ENCODE results near the gene KANTR. TPM values are rescaled to one million over a fixed set of nuclear protein-coding genes. Genes with fewer than 3 reads are reported as not detected.

Gene KANTR
- total RNA-seq, 1 donor from 2014 or later = 31.5 TPM

DNA sequence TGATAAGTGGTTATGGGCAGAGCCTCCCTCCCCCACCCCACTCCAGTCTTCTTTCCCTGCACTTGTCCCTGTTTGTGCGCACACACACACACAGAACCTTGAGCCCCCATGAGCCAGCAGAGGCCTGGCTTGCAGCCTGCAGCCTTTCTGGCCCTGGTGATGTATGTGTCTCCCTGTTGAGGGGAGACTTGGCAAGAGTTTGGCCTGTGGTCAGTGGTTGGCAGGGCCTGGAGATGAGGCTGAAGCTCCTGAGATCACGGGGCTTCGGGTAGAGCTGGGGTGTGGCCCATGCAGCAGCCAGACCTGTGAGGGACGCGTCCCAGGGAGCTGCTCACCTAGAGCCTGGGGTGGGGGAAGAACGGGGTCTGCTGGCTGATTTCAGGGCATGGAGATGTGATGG is 43.1 kb upstream of the KANTR start:
- Mint-ChIP-seq H3K27ac (no peak overlapping the region), H3K9me3 (peaks cover 1% of the 10 kb centered on the region), H3K4me3 (no peak overlapping the region), H3K36me3 (no peaks in the 10 kb centered on the region), H3K4me1 (peaks cover 10% of the 10 kb centered on the region), H3K27me3 (ENCODE audit: low read depth) (no peaks in the 10 kb centered on the region)
- DNase-seq (ENCODE audit: low spot score in 2 of 2, unreplicated experiment in 2 of 2) = no peak
- TF ChIP-seq, protein P1, sequence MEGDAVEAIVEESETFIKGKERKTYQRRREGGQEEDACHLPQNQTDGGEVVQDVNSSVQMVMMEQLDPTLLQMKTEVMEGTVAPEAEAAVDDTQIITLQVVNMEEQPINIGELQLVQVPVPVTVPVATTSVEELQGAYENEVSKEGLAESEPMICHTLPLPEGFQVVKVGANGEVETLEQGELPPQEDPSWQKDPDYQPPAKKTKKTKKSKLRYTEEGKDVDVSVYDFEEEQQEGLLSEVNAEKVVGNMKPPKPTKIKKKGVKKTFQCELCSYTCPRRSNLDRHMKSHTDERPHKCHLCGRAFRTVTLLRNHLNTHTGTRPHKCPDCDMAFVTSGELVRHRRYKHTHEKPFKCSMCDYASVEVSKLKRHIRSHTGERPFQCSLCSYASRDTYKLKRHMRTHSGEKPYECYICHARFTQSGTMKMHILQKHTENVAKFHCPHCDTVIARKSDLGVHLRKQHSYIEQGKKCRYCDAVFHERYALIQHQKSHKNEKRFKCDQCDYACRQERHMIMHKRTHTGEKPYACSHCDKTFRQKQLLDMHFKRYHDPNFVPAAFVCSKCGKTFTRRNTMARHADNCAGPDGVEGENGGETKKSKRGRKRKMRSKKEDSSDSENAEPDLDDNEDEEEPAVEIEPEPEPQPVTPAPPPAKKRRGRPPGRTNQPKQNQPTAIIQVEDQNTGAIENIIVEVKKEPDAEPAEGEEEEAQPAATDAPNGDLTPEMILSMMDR (IDR thresholded peaks at IDR 0.05; ENCODE audit: unreplicated experiment) = no peak

DNA sequence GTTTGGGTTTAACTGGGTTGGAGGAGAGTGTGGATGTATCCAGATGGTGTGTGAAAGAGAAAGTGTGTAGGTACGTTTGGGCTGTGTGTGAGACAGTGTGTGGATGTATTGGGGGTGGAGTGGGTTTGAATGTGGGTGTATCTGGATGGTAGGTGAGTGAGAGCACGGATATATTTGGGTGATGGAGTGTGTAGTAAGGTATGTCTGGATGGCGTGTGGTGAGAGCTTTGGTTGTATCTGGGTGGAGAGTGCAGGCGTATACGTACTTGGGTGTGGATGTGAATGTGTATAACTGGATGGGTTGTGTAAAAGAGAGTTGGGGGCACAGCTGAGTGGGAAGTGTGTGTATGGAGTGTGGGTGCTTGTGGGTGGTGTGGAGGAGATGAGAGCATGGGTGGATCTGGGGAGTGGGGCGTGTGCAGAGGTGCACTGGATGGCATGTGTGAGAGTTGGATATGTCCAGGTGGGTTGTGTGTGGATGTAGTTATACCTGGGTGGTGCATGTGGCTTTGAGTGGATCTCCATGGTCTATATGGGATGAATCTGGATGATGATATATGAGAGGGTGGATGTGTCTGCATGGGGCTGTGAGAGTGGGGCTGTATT is 38.6 kb upstream of the KANTR start:
- Mint-ChIP-seq H3K27me3 (ENCODE audit: low read depth) (no peaks in the 10 kb centered on the region), H3K4me3 (no peak overlapping the region), H3K9me3 (peaks cover 9% of the 10 kb centered on the region), H3K27ac (no peak overlapping the region), H3K36me3 (no peaks in the 10 kb centered on the region), H3K4me1 (peaks cover 2% of the 10 kb centered on the region)
- TF ChIP-seq, protein P1 (IDR thresholded peaks at IDR 0.05; ENCODE audit: unreplicated experiment) = no peak
- DNase-seq (ENCODE audit: low spot score in 2 of 2, unreplicated experiment in 2 of 2) = no peak

DNA sequence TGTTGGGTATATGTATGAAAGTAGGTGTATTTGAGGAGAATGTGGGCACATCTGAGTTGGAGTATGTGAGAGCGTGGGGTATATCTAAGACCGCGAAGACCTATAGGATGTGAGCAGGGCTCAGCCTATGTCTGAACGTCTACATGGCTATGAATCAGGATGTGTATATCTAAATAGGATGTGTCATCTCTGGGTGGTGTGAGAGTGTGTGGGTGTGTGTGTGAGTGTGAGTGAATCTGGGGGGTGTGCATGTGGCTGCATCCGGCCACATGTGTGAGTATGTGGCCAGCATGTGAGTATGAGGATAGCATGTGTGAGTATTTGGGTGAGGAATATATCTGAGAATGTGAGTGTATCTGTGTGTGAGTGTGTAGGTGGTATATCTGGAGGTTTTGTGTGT is 37.6 kb upstream of the KANTR start:
- H3K4me3 Mint-ChIP-seq = no peak overlapping the region
- H3K9me3 Mint-ChIP-seq = peaks cover 10% of the 10 kb centered on the region
- no peaks in the 10 kb centered on the region for H3K4me1 Mint-ChIP-seq
- H3K36me3 Mint-ChIP-seq = no peaks in the 10 kb centered on the region
- no peaks in the 10 kb centered on the region for H3K27me3 Mint-ChIP-seq (ENCODE audit: low read depth)
- TF ChIP-seq, protein P1 (IDR thresholded peaks at IDR 0.05; ENCODE audit: unreplicated experiment) = no peak
- no peak for DNase-seq (ENCODE audit: low spot score in 2 of 2, unreplicated experiment in 2 of 2)
- no peak overlapping the region for H3K27ac Mint-ChIP-seq

DNA sequence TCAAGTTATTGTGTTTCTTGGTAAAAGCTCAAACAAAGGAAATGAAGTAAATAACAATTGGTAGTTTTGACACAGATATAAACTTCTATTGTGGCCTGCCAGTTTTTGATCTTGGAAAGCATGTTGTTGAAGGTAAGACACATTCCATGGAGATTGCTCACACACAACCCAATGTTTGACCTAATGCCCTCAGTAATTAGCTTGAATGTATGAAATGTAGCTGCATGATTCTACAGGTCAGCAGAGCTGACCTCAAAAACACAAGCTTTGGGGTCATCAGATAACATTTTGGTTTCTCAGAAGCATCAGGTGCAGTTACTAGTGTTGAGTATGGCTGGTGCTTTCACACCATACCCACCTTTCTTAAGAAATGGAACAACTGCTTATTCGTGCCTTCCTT is 28.8 kb upstream of the KANTR start:
- no peak overlapping the region for H3K4me3 Mint-ChIP-seq
- TF ChIP-seq, protein P1 (IDR thresholded peaks at IDR 0.05; ENCODE audit: unreplicated experiment) = no peak
- no peaks in the 10 kb centered on the region for H3K27me3 Mint-ChIP-seq (ENCODE audit: low read depth)
- peaks cover 13% of the 10 kb centered on the region for H3K9me3 Mint-ChIP-seq
- no peak overlapping the region for H3K27ac Mint-ChIP-seq
- H3K4me1 Mint-ChIP-seq = no peaks in the 10 kb centered on the region
- no peaks in the 10 kb centered on the region for H3K36me3 Mint-ChIP-seq
- DNase-seq (ENCODE audit: low spot score in 2 of 2, unreplicated experiment in 2 of 2) = no peak

DNA sequence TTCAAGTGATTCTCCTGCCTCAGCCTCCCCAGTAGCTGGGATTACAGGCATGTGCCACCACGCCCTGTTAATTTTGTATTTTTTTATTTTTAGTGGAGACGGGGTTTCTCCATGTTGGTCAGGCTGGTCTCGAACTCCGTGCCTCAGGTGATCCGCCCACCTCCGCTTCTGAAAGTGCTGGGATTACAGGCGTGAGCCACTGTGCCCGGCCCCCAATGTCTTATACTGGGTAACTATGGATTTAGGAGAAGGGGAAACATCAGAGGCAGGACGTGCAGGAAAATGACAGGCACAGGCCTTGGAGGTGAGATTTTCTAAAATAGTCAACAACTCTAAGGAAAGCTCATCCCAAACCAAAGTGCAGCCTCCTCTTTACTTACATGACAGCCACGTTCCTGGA is 22.9 kb upstream of the KANTR start:
- Mint-ChIP-seq H3K27me3 (ENCODE audit: low read depth) (no peaks in the 10 kb centered on the region), H3K27ac (no peak overlapping the region), H3K9me3 (peaks cover 7% of the 10 kb centered on the region), H3K36me3 (no peaks in the 10 kb centered on the region), H3K4me1 (peaks cover 12% of the 10 kb centered on the region), H3K4me3 (no peak overlapping the region)
- no peak for DNase-seq (ENCODE audit: low spot score in 2 of 2, unreplicated experiment in 2 of 2)
- TF ChIP-seq, protein P1 (IDR thresholded peaks at IDR 0.05; ENCODE audit: unreplicated experiment) = no peak
